Measurements from ENCODE around the gene BOD1.

DNA sequence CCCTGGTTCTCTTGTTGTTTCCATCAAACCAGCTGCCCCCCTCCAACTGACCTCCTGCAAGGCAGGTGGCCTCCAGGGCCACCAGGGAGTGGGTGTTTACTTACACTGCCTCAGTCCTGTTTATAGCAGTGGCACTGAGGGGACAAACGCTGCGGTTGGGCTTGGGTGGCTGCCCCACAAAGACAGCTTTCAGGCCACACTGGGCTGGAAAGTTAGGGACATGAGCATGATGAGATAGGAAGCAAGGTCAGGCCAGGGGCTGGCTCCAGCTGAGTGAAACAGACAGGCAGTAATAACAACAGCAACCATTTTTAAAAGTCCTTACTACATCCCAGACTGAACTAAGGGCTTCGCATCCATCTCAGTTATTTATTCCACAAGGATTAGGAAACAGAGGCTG is 20.6 kb downstream of the BOD1 start:
- TF ChIP-seq POLR2AphosphoS5 (IDR thresholded peaks at IDR 0.05; ENCODE audit: borderline replicate concordance, low read depth, low read length) (no peak), EZH2 (IDR thresholded peaks at IDR 0.05) (no peak)

Data from SK-N-MC (cell line).